GM23338 (cell line): ENCODE data around the gene KRT7. TPM values are rescaled to one million over a fixed set of nuclear protein-coding genes. Genes with fewer than 3 reads are reported as not detected.

Experiments
- ATAC-seq: fragments of 200-7000 bp; cut with Tn5 transposase; 3 replicates; pipeline ENCODE4 v1.9.1; 2020
- DNase-seq: peaks from one replicate; pipeline ENCODE4 v3.0.0-alpha.2; 2015; ENCODE audit warnings: low spot score
- H2AFZ ChIP-seq: fragments of 200-600 bp; sonication (generic); 2 replicates; pipeline ENCODE4 v1.8.0; 2016; ENCODE audit warnings: antibody characterized with exemption, mild to moderate bottlenecking, moderate library complexity
- H3F3A ChIP-seq: fragments of 200-600 bp; sonication (generic); replicated peaks from 2 replicates; pipeline ENCODE4 v1.8.0; 2017; ENCODE audit warnings: antibody characterized with exemption, mixed run types, low read depth
- H3K27ac ChIP-seq: fragments of 200-600 bp; sonication (generic); 2 replicates; pipeline ENCODE4 v1.6.1; 2016; ENCODE audit warnings: low read depth
- H3K27me3 ChIP-seq: fragments of 200-600 bp; sonication (generic); 2 replicates; pipeline ENCODE4 v1.8.0; 2016; ENCODE audit warnings: mild to moderate bottlenecking, mixed run types, moderate library complexity; ENCODE audit not compliant: insufficient read depth
- H3K36me3 ChIP-seq: fragments of 200-600 bp; sonication (generic); 2 replicates; pipeline ENCODE4 v1.8.0; 2016; ENCODE audit warnings: mild to moderate bottlenecking; ENCODE audit not compliant: insufficient read depth
- H3K4me1 ChIP-seq: fragments of 200-600 bp; sonication (generic); 2 replicates; pipeline ENCODE4 v1.8.0; 2016; ENCODE audit warnings: mild to moderate bottlenecking, moderate library complexity; ENCODE audit not compliant: insufficient read depth
- H3K4me2 ChIP-seq: fragments of 200-600 bp; sonication (generic); 2 replicates; pipeline ENCODE4 v1.7.1; 2017; ENCODE audit warnings: mixed run types
- H3K4me3 ChIP-seq: fragments of 200-600 bp; sonication (generic); 2 replicates; pipeline ENCODE4 v1.6.1; 2016; ENCODE audit warnings: mixed run types
- H3K79me2 ChIP-seq: fragments of 200-600 bp; sonication (generic); replicated peaks from 2 replicates; pipeline ENCODE4 v1.8.0; 2017; ENCODE audit warnings: mild to moderate bottlenecking; ENCODE audit not compliant: insufficient read depth
- H3K9me2 ChIP-seq: fragments of 200-600 bp; sonication (generic); 2 replicates; pipeline ENCODE4 v1.8.0; 2017; ENCODE audit not compliant: insufficient read depth
- H4K20me1 ChIP-seq: fragments of 200-600 bp; sonication (generic); replicated peaks from 2 replicates; pipeline ENCODE4 v1.8.0; 2017; ENCODE audit warnings: mild to moderate bottlenecking; ENCODE audit not compliant: insufficient read depth
- H3K27ac Mint-ChIP-seq: 2 replicates; pipeline ENCODE4 v1.8.0; 2020; ENCODE audit warnings: inconsistent platforms, mild to moderate bottlenecking, moderate library complexity, mixed read lengths
- H3K27me3 Mint-ChIP-seq: 3 replicates; pipeline ENCODE4 v1.8.0; 2022; ENCODE audit warnings: low read depth, mild to moderate bottlenecking, moderate library complexity, mixed read lengths, inconsistent platforms; ENCODE audit not compliant: insufficient read depth, poor library complexity
- H3K36me3 Mint-ChIP-seq: 3 replicates; pipeline ENCODE4 v1.8.0; 2021; ENCODE audit warnings: low read depth, mild to moderate bottlenecking, inconsistent platforms, moderate library complexity, mixed read lengths
- H3K4me1 Mint-ChIP-seq: 3 replicates; pipeline ENCODE4 v1.8.0; 2020; ENCODE audit warnings: mild to moderate bottlenecking, inconsistent platforms, mixed read lengths
- H3K4me3 Mint-ChIP-seq: 3 replicates; pipeline ENCODE4 v1.8.0; 2021; ENCODE audit warnings: moderate library complexity, mild to moderate bottlenecking, inconsistent platforms, mixed read lengths
- H3K9me3 Mint-ChIP-seq: 3 replicates; pipeline ENCODE4 v1.8.0; 2020; ENCODE audit warnings: moderate library complexity, mild to moderate bottlenecking, inconsistent platforms, mixed read lengths
- CREB1 ChIP-seq: fragments of 250-450 bp; sonication (Bioruptor Pico); IDR thresholded peaks from 2 replicates; pipeline ENCODE4 v1.5.0; 2020; ENCODE audit warnings: low read depth, mild to moderate bottlenecking, moderate library complexity
- CTCF ChIP-seq, 2 experiments: fragments of 200-600 bp in 1 of 2; sonication (generic) in 1 of 2; conservative IDR thresholded peaks; 2 replicates each; pipeline versions ENCODE4 v1.5.1 to v1.6.1; 2016 to 2017; ENCODE audit warnings: antibody characterized with exemption in 2 of 2, low read depth in 2 of 2, mild to moderate bottlenecking in 2 of 2, moderate library complexity in 1 of 2
- ETS1 ChIP-seq: IDR thresholded peaks from 2 replicates; pipeline ENCODE4 v1.6.1; 2016; ENCODE audit warnings: antibody characterized with exemption
- EZH2 ChIP-seq: fragments of 200-600 bp; sonication (generic); IDR thresholded peaks from one replicate; pipeline ENCODE4 v1.8.0; 2017; ENCODE audit warnings: antibody characterized with exemption, mild to moderate bottlenecking, low read depth; ENCODE audit not compliant: unreplicated experiment
- EZH2phosphoT487 ChIP-seq: fragments of 200-600 bp; sonication (generic); IDR thresholded peaks from one replicate; pipeline ENCODE4 v1.8.1; 2018; ENCODE audit warnings: antibody characterized with exemption; ENCODE audit not compliant: unreplicated experiment
- JUNB ChIP-seq: IDR thresholded peaks from one replicate; pipeline ENCODE4 v1.6.1; 2016; ENCODE audit warnings: antibody characterized with exemption; ENCODE audit not compliant: unreplicated experiment
- NANOG ChIP-seq: IDR thresholded peaks from 2 replicates; pipeline ENCODE4 v1.6.1; 2016; ENCODE audit warnings: antibody characterized with exemption, borderline replicate concordance
- POLR2AphosphoS5 ChIP-seq: IDR thresholded peaks from 2 replicates; pipeline ENCODE4 v1.6.1; 2016; ENCODE audit warnings: antibody characterized with exemption, low read depth
- REST ChIP-seq: IDR thresholded peaks from one replicate; pipeline ENCODE4 v1.6.1; 2018; ENCODE audit warnings: antibody characterized with exemption; ENCODE audit not compliant: unreplicated experiment
- STAT1 ChIP-seq: IDR thresholded peaks from one replicate; pipeline ENCODE4 v1.6.1; 2016; ENCODE audit warnings: antibody characterized with exemption; ENCODE audit not compliant: unreplicated experiment
- ZNF114 ChIP-seq: fragments of 250-450 bp; sonication (Bioruptor Pico); IDR thresholded peaks from 2 replicates; pipeline ENCODE4 v1.5.0; 2020; ENCODE audit warnings: mild to moderate bottlenecking, moderate library complexity
- ZNF331 ChIP-seq: fragments of 250-450 bp; sonication (Bioruptor Pico); IDR thresholded peaks from 2 replicates; pipeline ENCODE4 v1.5.0; 2020; ENCODE audit warnings: low read depth, mild to moderate bottlenecking, moderate library complexity
- ZNF462 ChIP-seq: fragments of 250-450 bp; sonication (Bioruptor Pico); IDR thresholded peaks from 2 replicates; pipeline ENCODE4 v1.5.0; 2020; ENCODE audit warnings: mild to moderate bottlenecking, moderate library complexity
- polyA plus RNA-seq: library from polyadenylated mRNA; unstranded; fragments of >200 nt; fragmentation: Nextera tagmentation; extraction: Ambion mirVana; gene quantifications from 2 replicates; pipeline ENCODE4 v1.2.1, GENCODE V29; 2016
- total RNA-seq: library from RNA; depleted of rRNA; stranded (reverse); fragments of >200 nt; shearing (Covaris generic); gene quantifications from 2 replicates; pipeline ENCODE4 v1.2.3, GENCODE V29; 2014

Gene KRT7
- total and polyA plus RNA-seq, 2 experiments from 2014 or later: 6.5 to 9.4 TPM

GRCh38 chr12:52254965-52255751, 22.1 kb downstream of the KRT7 start:
- H3K27ac Mint-ChIP-seq: no peak overlapping the region
- peaks cover 56% of the 10 kb centered on the region for H3K27me3 Mint-ChIP-seq
- Histone ChIP-seq H3K4me3 (no peak overlapping the region), H3F3A (no peaks in the 10 kb centered on the region), H3K9me2 (no peaks in the 10 kb centered on the region), H3K4me2 (no peak overlapping the region), H3K36me3 (no peaks in the 10 kb centered on the region), H3K27ac (no peak overlapping the region), H3K4me1 (no peaks in the 10 kb centered on the region), H2AFZ (no peak overlapping the region), H4K20me1 (no peaks in the 10 kb centered on the region; the same call in 1 of the 2 replicates), H3K27me3 (peaks cover 62% of the 10 kb centered on the region), H3K79me2 (no peaks in the 10 kb centered on the region)
- TF ChIP-seq CREB1 (CRISPR knock-in tag) (no peak), POLR2AphosphoS5 (no peak), ZNF462 (CRISPR knock-in tag) (no peak), EZH2 (no peak), NANOG (no peak), REST (no peak), EZH2phosphoT487 (no peak), ZNF331 (no peak), STAT1 (no peak), ZNF114 (CRISPR knock-in tag) (no peak), JUNB (no peak), CTCF (conservative IDR thresholded peaks at IDR 0.05; ENCODE audit: low read depth in 2 of 2) (no peak), ETS1 (no peak)
- 0 out of 3 replicates have a peak, but pooled peaks cover 4% of the 10 kb centered on the region for H3K36me3 Mint-ChIP-seq
- no peak overlapping the region for H3K4me3 Mint-ChIP-seq
- peaks cover 10% of the 10 kb centered on the region for H3K4me1 Mint-ChIP-seq
- peaks cover 12% of the 10 kb centered on the region for H3K9me3 Mint-ChIP-seq
- no peak for ATAC-seq
- no peak for DNase-seq
